OCI-LY7 (cell line): Measurements from ENCODE around the gene ACBD7. TPM values are rescaled to one million over a fixed set of nuclear protein-coding genes. Genes with fewer than 3 reads are reported as not detected.

Experiments
- BruUV-seq: library from RNA; stranded (reverse); fragments of 400-500 nt; replicated peaks from 2 replicates; lab custom pipeline; 2021; lab: Mats Ljungman, UMichigan
- CTCF ChIA-PET: fragments of 300-600 bp; sonication (Branson Sonifier 250); formaldehyde crosslinking; loops from one replicate; lab custom pipeline; 2022; ENCODE audit warnings: antibody characterized with exemption; ENCODE audit not compliant: unreplicated experiment; lab: Charles Lee
- POLR2A ChIA-PET: fragments of 300-600 bp; sonication (Branson Sonifier 250); formaldehyde crosslinking; loops from one replicate; lab custom pipeline; 2022; ENCODE audit warnings: antibody characterized with exemption; lab: Charles Lee
- DNase-seq: peaks from one replicate; pipeline ENCODE4 v3.0.0-alpha.2; 2015; ENCODE audit warnings: low spot score
- H2AFZ ChIP-seq: fragments of 200-600 bp; sonication (generic), shearing (Covaris generic); 2 replicates; pipeline ENCODE4 v1.6.1; 2014; ENCODE audit warnings: mild to moderate bottlenecking, antibody characterized with exemption, low read length, moderate library complexity
- H3K27ac ChIP-seq: fragments of 200-600 bp; sonication (generic); 2 replicates; pipeline ENCODE4 v1.5.1; 2014; ENCODE audit warnings: mixed run types, low read depth, mild to moderate bottlenecking, moderate library complexity, low read length, inconsistent platforms; ENCODE audit not compliant: poor library complexity, severe bottlenecking
- H3K36me3 ChIP-seq: fragments of 200-600 bp; sonication (generic); 2 replicates; pipeline ENCODE4 v1.6.1; 2014; ENCODE audit warnings: mild to moderate bottlenecking, antibody characterized with exemption, low read length, moderate library complexity, mixed read lengths; ENCODE audit not compliant: insufficient read depth
- H3K4me1 ChIP-seq: fragments of 200-600 bp; sonication (generic); 2 replicates; pipeline ENCODE4 v1.5.1; 2014; ENCODE audit warnings: mild to moderate bottlenecking, low read length; ENCODE audit not compliant: insufficient read depth, poor library complexity, severe bottlenecking
- H3K4me2 ChIP-seq: fragments of 200-600 bp; sonication (generic); 2 replicates; pipeline ENCODE4 v1.6.1; 2014; ENCODE audit warnings: mild to moderate bottlenecking, low read length
- H3K4me3 ChIP-seq: fragments of 200-600 bp; sonication (generic); 2 replicates; pipeline ENCODE4 v1.5.1; 2014; ENCODE audit warnings: mild to moderate bottlenecking, low read depth, low read length; ENCODE audit not compliant: poor library complexity, severe bottlenecking
- H3K79me2 ChIP-seq: fragments of 200-600 bp; sonication (generic); 2 replicates; pipeline ENCODE4 v1.6.1; 2016; ENCODE audit warnings: low read depth, mild to moderate bottlenecking, low read length, moderate library complexity, mixed read lengths; ENCODE audit not compliant: insufficient read depth
- H3K9me2 ChIP-seq: fragments of 200-600 bp; sonication (generic); 2 replicates; pipeline ENCODE4 v1.6.1; 2016; ENCODE audit warnings: mild to moderate bottlenecking, low read length, mixed read lengths; ENCODE audit not compliant: insufficient read depth
- H3K9me3 ChIP-seq: fragments of 200-600 bp; sonication (generic); 2 replicates; pipeline ENCODE4 v1.6.1; 2014; ENCODE audit warnings: mild to moderate bottlenecking, mixed run types, low read length, mixed read lengths
- H4K20me1 ChIP-seq: fragments of 200-600 bp; sonication (generic); 2 replicates; pipeline ENCODE4 v1.6.1; 2014; ENCODE audit warnings: mild to moderate bottlenecking, antibody characterized with exemption, low read length, moderate library complexity, mixed read lengths; ENCODE audit not compliant: insufficient read depth
- CTCF ChIP-seq: fragments of 200-600 bp; sonication (generic); conservative IDR thresholded peaks from 2 replicates; pipeline ENCODE4 v1.5.1; 2014; ENCODE audit warnings: mild to moderate bottlenecking, antibody characterized with exemption, low read length, moderate library complexity, mixed read lengths
- EZH2phosphoT487 ChIP-seq: fragments of 200-600 bp; sonication (generic); IDR thresholded peaks from 2 replicates; pipeline ENCODE4 v1.6.1; 2018; ENCODE audit warnings: low read depth, borderline replicate concordance, mild to moderate bottlenecking, mixed run types, antibody characterized with exemption, low read length, moderate library complexity, mixed read lengths
- intact Hi-C: fragments of 100-400 bp; cut with micrococcal nuclease; formaldehyde crosslinking; loops from one replicate; pipeline ENCODE4 v1.10.0; 2022; ENCODE audit not compliant: unreplicated experiment
- total RNA-seq, 2 experiments: library from RNA; depleted of rRNA in 1 of 2; stranded (reverse); fragments of >200 nt in 1 of 2; shearing (Covaris generic) in 1 of 2; gene quantifications; 2 replicates each; pipeline ENCODE4 v1.2.3, GENCODE V29; 2014 to 2022

The ACBD7 gene
- total RNA-seq, 2 experiments from 2014 or later = 15.0 to 26.9 TPM

- TF ChIP-seq CTCF = no peak
- no peak for TF ChIP-seq EZH2phosphoT487
- no peaks in the 10 kb centered on the region for H3K9me2 ChIP-seq
- H2AFZ ChIP-seq = no peak overlapping the region
- peaks cover 7% of the 10 kb centered on the region for H3K36me3 ChIP-seq
- H3K4me2 ChIP-seq = no peak overlapping the region
- no peak overlapping the region for H3K4me3 ChIP-seq
- ChIA-PET CTCF (interaction anchor here (0.6 kb wide), 1 partner anchor 56 kb away, joined by 3 read pairs; the partner anchor contains the start of gene NMT2), POLR2A (no interaction called here)
- no peak for DNase-seq
- intact Hi-C loops = no loop called here
- H3K27ac ChIP-seq = no peak overlapping the region
- no peaks in the 10 kb centered on the region for H3K79me2 ChIP-seq
- no TSS peak for BruUV-seq
- no peaks in the 10 kb centered on the region for H3K9me3 ChIP-seq
- no peaks in the 10 kb centered on the region for H3K4me1 ChIP-seq
- no peaks in the 10 kb centered on the region for H4K20me1 ChIP-seq
These were observed 24.1 kb upstream of the ACBD7 start for GRCh38 chr10:15112657-15113056.

- H3K4me1 ChIP-seq = no peaks in the 10 kb centered on the region
- no peaks in the 10 kb centered on the region for H3K9me3 ChIP-seq
- no peak overlapping the region for H3K27ac ChIP-seq
- ChIA-PET POLR2A (no interaction called here), CTCF (no interaction called here)
- BruUV-seq = no TSS peak
- H2AFZ ChIP-seq = no peak overlapping the region
- no peaks in the 10 kb centered on the region; the same call in 1 of the 2 replicates for H3K79me2 ChIP-seq
- no peak overlapping the region for H3K4me2 ChIP-seq
- TF ChIP-seq EZH2phosphoT487 (no peak), CTCF (peak; percentile 99)
- peak; percentile 63 for DNase-seq
- intact Hi-C loops = loop anchor here (1.0 to 5.0 kb wide), 2 partner anchors 115 to 129 kb away; no protein-coding TSS in a partner anchor
- peaks cover 66% of the 10 kb centered on the region for H3K36me3 ChIP-seq
- no peak overlapping the region for H3K4me3 ChIP-seq
- H4K20me1 ChIP-seq = no peaks in the 10 kb centered on the region; the same call in 1 of the 2 replicates
- no peaks in the 10 kb centered on the region for H3K9me2 ChIP-seq
These were observed 17.9 kb upstream of the ACBD7 start for GRCh38 chr10:15106352-15107013.

GRCh38 chr10:15103513-15103912 is 14.9 kb upstream of the ACBD7 start:
- no peak overlapping the region for H3K27ac ChIP-seq
- no peak for DNase-seq
- peaks cover 8% of the 10 kb centered on the region; the same call in 1 of the 2 replicates for H4K20me1 ChIP-seq
- no peak for TF ChIP-seq EZH2phosphoT487
- H3K9me2 ChIP-seq = no peaks in the 10 kb centered on the region
- no TSS peak for BruUV-seq
- intact Hi-C loops = no loop called here
- no peak overlapping the region for H3K4me2 ChIP-seq
- no peaks in the 10 kb centered on the region for H3K9me3 ChIP-seq
- no peak overlapping the region for H2AFZ ChIP-seq
- H3K4me3 ChIP-seq = no peak overlapping the region
- H3K36me3 ChIP-seq = peaks cover 83% of the 10 kb centered on the region
- peaks cover 28% of the 10 kb centered on the region for H3K79me2 ChIP-seq
- POLR2A ChIA-PET = interaction anchor here (0.7 kb wide), 1 partner anchor 19 kb away, joined by 3 read pairs; no protein-coding TSS in a partner anchor
- peaks cover 6% of the 10 kb centered on the region for H3K4me1 ChIP-seq
- CTCF ChIA-PET = no interaction called here
